Fibroblast of mammary gland (primary cell): Measurements from ENCODE around the gene PALS1.

ENCODE experiments used
- DNase-seq: peaks from one replicate; pipeline ENCODE4 v3.0.0-alpha.2; 2010; ENCODE audit warnings: low read depth
- H3K4me3 ChIP-seq: 2 replicates; pipeline ENCODE4 v1.5.1; 2011; ENCODE audit warnings: low read depth, mild to moderate bottlenecking, low read length, moderate library complexity; ENCODE audit not compliant: control insufficient read depth
- CTCF ChIP-seq: conservative IDR thresholded peaks from 2 replicates; pipeline ENCODE4 v1.5.1; 2011; ENCODE audit warnings: low read depth, low read length, inconsistent platforms; ENCODE audit not compliant: control insufficient read depth, insufficient read depth

The PALS1 gene

GRCh38 chr14:67241411-67242167 lies at the start of gene PALS1:
Gene PALS1 (plus strand): TSS chr14:67241435. CDS start chr14:67279171, 37,736 bp downstream.
- peak; percentile 87 for DNase-seq
- peak within 1 kb of the TSS; percentile 81 for H3K4me3 ChIP-seq
- no peak for TF ChIP-seq CTCF

GRCh38 chr14:67191768-67192290 lies 49.4 kb upstream of the PALS1 start:
- peak; percentile 2 for DNase-seq
- no peak for TF ChIP-seq CTCF
- no peak overlapping the region for H3K4me3 ChIP-seq

- TF ChIP-seq CTCF, result no peak
- no peak for DNase-seq
- no peak overlapping the region for H3K4me3 ChIP-seq
These were observed 48.9 kb upstream of the PALS1 start for GRCh38 chr14:67192366-67192765.

- H3K4me3 ChIP-seq, result no peak overlapping the region
- DNase-seq, result no peak
- no peak for TF ChIP-seq CTCF
These were observed 46.0 kb upstream of the PALS1 start for GRCh38 chr14:67195279-67195678.

GRCh38 chr14:67199016-67199415 lies 42.2 kb upstream of the PALS1 start:
- no peak overlapping the region for H3K4me3 ChIP-seq
- no peak for TF ChIP-seq CTCF
- no peak for DNase-seq

- H3K4me3 ChIP-seq, result no peak overlapping the region
- DNase-seq, result no peak
- TF ChIP-seq CTCF, result no peak
These were observed 33.4 kb upstream of the PALS1 start for GRCh38 chr14:67207810-67208209.

GRCh38 chr14:67218126-67218525 lies 23.1 kb upstream of the PALS1 start:
- no peak overlapping the region for H3K4me3 ChIP-seq
- no peak for TF ChIP-seq CTCF
- DNase-seq, result no peak
